Stimulated activated CD8-positive, alpha-beta memory T cell treated with anti-CD3 and anti-CD28 coated beads, Interleukin-15, amount 100 ng/mL, for 1 hour (primary cell): ENCODE measurements around the gene OR10A6.

ENCODE experiments used
- DNase-seq: peaks from one replicate; pipeline ENCODE4 v3.0.0-alpha.2; 2020; ENCODE audit warnings: low read depth

Gene OR10A6

GRCh38 chr11:7910286-7910788 is 20.7 kb downstream of the OR10A6 start:
- DNase-seq = no peak

GRCh38 chr11:7909585-7910285 is 21.3 kb downstream of the OR10A6 start:
- no peak for DNase-seq

- no peak for DNase-seq
These were observed 23.9 kb downstream of the OR10A6 start for GRCh38 chr11:7907121-7907520.

GRCh38 chr11:7906481-7906880 is 24.6 kb downstream of the OR10A6 start:
- no peak for DNase-seq

- no peak for DNase-seq
These were observed 25.1 kb downstream of the OR10A6 start for GRCh38 chr11:7905961-7906429.

- DNase-seq = no peak
These were observed 25.5 kb downstream of the OR10A6 start for GRCh38 chr11:7905549-7905948.

- no peak for DNase-seq
These were observed 26.2 kb downstream of the OR10A6 start for GRCh38 chr11:7904917-7905316.

- no peak for DNase-seq
These were observed 27.1 kb downstream of the OR10A6 start for GRCh38 chr11:7903940-7904339.

GRCh38 chr11:7901319-7901854 is 29.7 kb downstream of the OR10A6 start:
- DNase-seq = no peak

- no peak for DNase-seq
These were observed 30.4 kb downstream of the OR10A6 start for GRCh38 chr11:7900686-7901085.

- DNase-seq = no peak
These were observed 31.6 kb downstream of the OR10A6 start for GRCh38 chr11:7899418-7899817.

- no peak for DNase-seq
These were observed 32.3 kb downstream of the OR10A6 start for GRCh38 chr11:7898666-7899283.

- no peak for DNase-seq
These were observed 34.9 kb downstream of the OR10A6 start for GRCh38 chr11:7896009-7896785.

GRCh38 chr11:7894251-7894650 is 36.8 kb downstream of the OR10A6 start:
- no peak for DNase-seq

GRCh38 chr11:7893796-7894195 is 37.3 kb downstream of the OR10A6 start:
- no peak for DNase-seq

GRCh38 chr11:7892840-7893254 is 38.2 kb downstream of the OR10A6 start:
- DNase-seq = no peak

- no peak for DNase-seq
These were observed 38.9 kb downstream of the OR10A6 start for GRCh38 chr11:7892059-7892699.

GRCh38 chr11:7890417-7891172 is 40.5 kb downstream of the OR10A6 start:
- DNase-seq = no peak

GRCh38 chr11:7889985-7890384 is 41.1 kb downstream of the OR10A6 start:
- no peak for DNase-seq

GRCh38 chr11:7882860-7883259 is 48.2 kb downstream of the OR10A6 start:
- DNase-seq = no peak
